HG03460 (cell line): ENCODE results near the gene ADAMTS4.
"Not testable (repeated sequence)": the region's sequence is repeated elsewhere in the genome, so short reads cannot be mapped to it uniquely, and the experiment has no call there.

Experiments used
- ATAC-seq: cut with Tn5 transposase; IDR thresholded peaks from one replicate; pipeline ENCODE4 v1.9.1; 2021; ENCODE audit not compliant: unreplicated experiment

Gene ADAMTS4, protein sequence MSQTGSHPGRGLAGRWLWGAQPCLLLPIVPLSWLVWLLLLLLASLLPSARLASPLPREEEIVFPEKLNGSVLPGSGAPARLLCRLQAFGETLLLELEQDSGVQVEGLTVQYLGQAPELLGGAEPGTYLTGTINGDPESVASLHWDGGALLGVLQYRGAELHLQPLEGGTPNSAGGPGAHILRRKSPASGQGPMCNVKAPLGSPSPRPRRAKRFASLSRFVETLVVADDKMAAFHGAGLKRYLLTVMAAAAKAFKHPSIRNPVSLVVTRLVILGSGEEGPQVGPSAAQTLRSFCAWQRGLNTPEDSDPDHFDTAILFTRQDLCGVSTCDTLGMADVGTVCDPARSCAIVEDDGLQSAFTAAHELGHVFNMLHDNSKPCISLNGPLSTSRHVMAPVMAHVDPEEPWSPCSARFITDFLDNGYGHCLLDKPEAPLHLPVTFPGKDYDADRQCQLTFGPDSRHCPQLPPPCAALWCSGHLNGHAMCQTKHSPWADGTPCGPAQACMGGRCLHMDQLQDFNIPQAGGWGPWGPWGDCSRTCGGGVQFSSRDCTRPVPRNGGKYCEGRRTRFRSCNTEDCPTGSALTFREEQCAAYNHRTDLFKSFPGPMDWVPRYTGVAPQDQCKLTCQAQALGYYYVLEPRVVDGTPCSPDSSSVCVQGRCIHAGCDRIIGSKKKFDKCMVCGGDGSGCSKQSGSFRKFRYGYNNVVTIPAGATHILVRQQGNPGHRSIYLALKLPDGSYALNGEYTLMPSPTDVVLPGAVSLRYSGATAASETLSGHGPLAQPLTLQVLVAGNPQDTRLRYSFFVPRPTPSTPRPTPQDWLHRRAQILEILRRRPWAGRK

DNA sequence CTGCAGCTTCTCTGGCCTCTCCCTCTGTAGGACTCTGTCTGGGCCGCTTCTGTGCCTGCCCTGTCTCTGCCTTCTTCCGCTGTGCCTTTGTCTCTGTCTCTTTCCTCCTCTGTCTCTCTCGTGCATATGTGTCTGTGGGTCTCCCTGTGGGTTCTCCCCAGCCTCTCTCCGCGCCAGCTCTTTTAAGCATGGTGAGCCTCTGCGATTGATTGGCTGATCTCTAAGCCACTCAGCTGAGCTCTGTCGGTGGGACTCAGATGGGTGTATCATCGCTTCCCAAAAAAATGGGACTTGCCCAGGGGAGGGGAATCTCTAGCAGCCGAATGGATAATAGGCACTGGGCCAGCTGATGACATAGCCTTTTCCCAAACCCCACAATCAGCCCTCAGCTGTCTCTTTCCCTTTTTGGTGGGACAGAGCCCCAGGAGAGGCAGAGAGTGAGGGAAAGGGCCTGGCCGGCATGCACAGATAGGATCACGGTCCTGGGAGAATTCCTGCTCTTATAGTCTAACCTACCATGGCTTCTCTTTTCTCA lies at the start of gene ADAMTS4:
Gene ADAMTS4 (minus strand): TSS at position 158 of the 535 bp plus-strand sequence. CDS start 427 bp downstream, outside the sequence.
- no peak for ATAC-seq

DNA sequence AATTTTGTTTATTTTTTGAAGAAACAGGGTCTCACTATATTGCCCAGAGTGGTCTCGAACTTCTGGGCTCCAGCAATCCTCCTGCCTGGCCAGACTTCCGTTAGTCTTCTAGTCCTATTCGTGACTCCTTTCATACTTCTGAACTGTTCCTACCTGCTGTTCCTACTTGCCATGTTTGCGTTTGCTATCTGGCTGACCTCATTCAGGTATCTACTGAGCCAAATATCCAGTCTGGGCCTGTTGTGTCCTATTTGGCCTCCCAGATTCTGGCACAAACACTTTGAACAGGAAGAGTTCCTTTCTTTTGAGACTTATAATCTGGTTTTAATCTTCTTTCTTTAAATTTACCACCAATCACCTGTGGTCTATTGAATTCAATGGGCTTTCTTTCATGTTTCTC lies 46.0 kb upstream of the ADAMTS4 start:
- no peak for ATAC-seq

DNA sequence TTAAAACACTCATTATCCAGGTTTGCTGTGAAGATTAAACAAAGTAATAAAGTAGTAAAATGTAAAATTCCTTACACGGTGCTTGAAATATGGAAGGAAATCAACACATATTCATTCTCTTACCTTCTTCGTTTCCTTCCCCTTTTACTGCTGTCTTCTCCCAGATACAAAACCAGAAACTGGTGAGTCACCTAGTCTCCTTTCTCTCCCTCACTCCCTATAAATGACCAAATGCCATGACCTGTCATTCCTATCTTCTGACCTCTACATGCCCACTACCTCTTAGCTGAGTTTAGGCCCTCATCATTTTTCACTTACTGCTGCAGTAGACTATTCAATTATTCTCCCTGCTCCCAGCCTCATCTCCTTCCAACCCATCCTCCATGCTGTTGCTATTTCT lies 43.5 kb upstream of the ADAMTS4 start:
- ATAC-seq = no peak

DNA sequence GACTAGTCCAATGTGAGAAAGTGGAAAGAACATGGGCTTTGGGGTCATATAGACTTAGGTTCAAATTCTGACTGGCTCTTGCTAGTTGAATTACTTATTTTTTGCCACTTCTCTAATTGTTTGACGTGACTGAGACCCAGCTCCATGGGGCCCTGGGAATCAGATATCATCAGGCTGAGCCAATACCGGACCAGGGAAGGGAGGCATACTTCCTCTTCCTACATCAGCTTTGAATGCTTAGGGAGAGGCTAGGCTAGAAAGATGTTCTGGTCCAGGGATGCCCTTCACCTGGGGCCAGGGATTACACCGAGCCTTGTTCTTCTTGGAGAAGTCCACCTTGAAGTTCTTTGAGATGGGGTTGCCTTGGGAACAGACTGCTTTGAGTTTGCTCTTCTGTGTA lies 42.8 kb upstream of the ADAMTS4 start:
- no peak for ATAC-seq

DNA sequence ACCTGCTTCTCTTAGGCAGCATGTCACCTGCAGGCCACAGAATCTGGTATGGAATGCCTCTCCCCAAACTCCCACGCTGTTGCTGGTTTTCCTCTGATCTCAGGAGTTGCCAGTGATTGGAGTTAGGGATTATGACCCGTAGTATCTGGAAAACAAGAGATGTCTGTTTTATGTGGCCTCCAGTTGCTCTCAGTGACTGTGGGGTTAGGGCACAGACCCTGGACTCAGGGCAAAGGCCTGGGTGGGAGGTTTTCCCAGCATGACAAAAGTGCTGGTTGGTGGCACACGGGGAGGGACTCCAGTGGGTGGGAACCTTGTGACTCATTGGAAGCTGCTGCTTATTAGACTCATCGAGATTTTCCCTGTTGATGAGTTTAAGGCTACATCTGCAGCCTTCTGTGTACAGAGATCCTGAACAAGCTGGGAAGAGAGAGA lies 39.2 kb upstream of the ADAMTS4 start, which contains the start of gene NR1I3:
Gene NR1I3 (minus strand): TSS at position 165 of the 435 bp plus-strand sequence. CDS start 1,638 bp downstream, outside the sequence.
- ATAC-seq = no peak

DNA sequence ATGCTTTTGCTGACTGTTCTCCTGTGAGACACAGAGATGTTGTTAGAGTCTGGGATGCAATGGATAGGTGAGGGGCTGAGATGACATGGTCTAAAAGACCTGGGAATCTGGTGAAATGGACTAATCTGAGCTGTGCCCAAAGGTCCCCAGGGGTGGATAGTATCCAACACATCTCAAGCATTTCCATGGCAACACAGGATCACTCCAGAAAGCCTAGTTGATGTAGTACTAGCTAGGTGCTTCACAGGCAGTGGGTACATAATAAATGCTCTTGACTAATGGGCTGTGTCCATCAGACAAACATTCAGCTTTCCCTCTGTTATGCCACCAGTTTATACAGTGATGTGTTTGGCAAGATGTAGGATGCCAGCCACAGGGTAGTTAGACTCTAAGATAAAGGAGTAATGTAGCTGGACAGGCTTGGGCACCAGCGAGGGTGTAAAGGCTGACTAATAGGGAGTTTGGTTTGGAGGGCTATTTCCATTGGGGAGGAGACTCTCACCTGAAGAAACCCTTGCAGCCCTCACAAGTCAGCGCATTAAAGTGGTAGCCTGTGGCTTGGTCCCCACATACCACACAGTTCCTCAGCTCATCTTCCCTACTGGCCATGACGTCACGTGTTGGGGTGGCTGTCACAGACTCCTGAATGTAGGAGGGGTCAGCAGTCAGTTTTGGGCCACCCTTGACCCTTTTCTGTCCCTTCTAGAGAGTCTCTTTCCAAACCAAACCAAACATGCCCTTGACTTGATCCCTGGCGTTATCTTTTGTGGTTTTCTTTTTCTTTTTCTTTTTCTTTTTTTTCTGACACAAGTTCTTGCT lies 37.3 kb upstream of the ADAMTS4 start:
- no peak for ATAC-seq

DNA sequence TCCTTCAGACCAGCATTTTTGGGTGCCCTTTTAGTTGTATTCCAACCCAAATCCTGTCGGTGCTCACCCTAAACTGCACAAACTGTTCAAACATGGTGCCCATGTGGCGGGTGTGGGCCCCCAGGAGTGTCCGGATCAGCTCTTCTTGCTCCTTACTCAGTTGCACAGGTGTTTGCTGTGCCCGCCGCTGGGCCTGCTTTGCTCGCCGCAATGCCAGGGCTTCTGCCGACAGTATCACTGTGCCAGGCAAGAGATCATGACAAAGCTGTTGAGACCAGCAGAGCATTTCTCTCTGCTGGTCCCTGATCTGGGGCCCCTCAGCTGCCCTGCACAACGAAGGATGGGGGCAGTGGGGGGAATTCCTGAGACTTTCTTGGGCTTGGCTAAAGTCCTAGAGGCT lies 34.2 kb upstream of the ADAMTS4 start:
- no peak for ATAC-seq

DNA sequence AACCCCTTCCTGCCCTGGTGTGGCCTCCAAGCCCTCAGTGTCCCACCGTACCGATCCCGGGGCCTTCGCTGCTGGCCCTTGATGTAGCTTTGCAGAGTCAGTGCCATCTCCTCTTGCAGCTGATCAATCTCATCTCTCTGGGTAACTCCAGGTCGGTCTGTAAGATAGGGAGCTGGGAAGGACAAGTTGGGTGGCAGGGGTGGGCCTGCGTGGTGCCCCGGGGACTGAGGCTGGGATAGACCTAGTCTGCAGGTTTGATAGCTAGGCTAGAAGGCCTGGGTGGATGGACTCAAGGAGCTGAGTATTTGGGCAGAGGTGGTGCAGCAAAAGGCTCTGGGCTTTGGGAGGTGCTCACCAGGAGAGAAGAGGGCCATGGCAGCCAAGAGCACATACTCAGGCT lies 31.9 kb upstream of the ADAMTS4 start:
- no peak for ATAC-seq

DNA sequence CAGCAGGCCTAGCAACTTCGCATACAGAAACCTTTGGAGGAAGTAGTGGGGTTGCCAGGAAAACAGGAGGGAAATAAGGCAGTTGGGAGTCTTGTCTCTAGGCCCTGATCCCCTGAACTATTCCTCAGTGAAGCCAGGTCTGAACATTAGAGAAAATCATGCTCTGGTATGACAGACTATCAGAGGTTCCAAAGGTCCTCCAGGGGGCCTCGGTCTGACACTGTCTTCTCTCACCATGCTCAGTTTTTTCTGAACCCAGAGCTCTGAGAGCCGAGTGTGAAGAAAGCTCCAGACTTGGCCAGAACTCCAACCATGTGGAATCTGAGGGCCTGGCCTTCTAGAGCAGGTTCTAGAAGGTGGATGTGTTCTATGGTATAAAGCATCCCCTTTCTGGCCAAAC lies 31.0 kb upstream of the ADAMTS4 start:
- ATAC-seq = no peak

DNA sequence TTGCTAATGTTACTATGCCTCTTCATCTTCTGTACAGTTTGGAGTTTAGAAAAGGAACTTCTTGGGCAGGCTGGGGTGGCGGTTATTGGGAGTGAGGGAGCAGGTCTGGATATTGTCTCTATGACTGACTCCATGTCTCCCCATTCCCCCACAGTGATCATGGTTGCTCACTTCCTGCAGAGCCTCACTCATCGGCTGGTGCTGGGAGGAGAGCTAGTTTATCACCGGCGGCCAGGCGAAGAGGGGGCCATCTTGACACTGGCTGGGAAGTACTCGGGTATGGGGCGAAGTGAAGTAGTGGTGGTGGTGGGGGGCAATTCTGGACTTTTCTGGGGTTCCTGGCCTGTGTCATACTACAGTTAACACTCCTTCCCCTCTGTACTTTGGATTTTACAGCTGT lies 29.2 kb upstream of the ADAMTS4 start:
- ATAC-seq = no peak

DNA sequence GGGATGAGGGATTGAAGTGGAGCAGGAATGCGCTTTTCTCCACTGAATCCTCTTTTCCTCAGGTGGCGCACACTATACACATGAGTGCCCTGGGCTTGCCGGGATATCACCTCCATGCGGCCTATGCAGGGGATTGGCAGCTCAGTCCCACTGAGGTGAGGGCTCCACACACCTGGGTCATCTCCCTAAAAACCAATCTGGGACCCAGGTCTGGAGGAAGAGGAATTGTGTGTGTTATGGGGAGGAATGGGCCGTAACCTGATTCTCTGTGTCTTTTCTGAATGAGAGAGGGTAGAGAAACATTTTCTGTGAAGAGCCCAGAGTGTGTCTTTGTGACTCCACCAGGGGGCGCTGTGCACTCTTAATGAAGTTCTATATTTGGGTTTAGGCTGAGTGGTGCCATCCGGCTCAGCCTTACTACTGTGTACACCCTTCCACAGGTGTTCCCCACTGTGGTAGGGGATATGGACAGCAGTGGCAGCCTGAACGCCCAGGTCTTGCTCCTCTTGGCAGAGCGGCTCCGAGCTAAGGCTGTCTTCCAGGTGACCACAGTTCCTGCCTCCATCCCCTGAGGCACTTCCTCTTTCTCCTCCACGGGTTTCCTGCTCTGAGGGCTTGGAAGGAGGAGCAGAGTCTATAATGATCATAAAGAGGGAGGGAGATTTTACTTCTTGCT lies 28.5 kb upstream of the ADAMTS4 start:
- ATAC-seq = peak; percentile 38

DNA sequence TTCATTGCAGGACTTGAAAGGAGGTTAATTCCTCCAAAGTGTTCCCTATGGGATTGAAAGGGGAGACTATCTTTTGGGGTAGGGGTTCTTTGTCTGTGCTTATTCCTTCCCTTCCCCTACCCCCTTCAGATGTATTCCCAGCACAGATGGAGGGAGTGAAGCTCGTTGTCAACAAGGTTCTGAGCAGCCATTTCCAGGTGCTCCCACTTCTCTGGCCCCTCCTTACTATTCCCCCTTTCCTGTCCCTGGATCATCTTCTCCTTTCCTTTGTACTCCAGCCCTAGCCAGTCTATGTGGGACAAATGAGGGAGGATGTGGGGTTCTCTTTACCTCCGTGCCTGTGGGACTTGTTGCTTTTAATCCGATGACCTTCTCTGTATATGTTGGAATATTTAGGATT lies 27.9 kb upstream of the ADAMTS4 start:
- ATAC-seq = no peak

DNA sequence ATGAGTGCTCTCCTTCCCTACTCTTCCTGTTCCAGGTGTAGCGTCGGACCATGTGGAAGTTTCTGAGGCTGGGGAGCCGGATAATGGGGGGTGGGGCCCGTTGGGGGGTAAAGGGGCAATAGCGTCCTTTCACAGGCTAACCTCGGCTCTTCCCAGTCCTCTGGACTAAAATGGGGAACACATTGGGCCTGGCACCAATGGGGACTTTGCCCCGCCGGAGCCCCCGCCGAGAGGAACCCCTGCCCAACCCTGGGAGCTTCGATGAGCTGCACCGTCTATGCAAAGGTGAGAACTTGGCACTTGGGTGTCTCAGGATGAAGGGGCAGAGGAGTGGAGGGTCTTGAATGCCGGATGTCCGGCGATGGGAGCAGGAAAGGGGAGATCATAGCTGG lies 27.5 kb upstream of the ADAMTS4 start:
- no peak for ATAC-seq

DNA sequence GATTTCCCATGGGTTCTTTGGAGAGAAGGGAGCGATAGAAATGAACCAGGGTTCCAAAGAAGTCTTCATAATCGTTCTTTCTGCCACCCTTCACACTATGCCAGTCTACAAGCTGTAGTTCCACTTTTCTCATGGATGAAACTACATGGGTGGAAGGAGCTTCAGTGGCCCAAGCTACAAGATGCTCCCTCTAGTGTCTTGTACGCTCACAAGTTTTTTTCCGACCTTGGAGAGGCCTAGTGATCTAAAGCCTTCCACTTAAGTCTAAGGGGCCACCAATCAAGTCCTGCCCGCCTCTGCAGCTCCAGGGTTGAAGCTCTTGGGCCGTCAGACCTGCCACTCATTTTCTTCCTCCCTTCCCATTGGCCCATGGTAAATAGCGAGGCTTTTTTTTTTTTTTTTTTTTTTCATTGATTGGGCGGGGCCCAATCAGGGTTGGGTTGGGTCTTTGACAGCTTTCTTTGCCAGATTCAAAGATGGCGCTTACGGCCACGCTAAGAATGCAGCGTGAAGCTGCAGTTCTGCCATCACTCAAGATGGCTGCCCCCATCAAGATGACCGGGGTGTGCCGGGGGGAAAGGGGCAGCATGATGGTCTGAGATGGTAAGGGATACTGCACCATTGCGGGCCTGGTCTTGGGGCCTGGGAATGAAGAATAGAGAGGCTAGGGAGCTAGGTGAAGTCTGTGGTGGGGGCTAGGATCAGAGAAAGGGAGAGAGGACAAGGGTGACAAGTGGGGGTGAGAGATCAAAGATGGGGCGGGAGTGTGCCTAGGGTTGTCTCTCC lies 26.9 kb upstream of the ADAMTS4 start, which contains the start of gene TOMM40L:
Gene TOMM40L (plus strand): TSS at position 527 of the 786 bp plus-strand sequence. CDS start 430 bp downstream, outside the sequence.
- ATAC-seq = peak; percentile 92

DNA sequence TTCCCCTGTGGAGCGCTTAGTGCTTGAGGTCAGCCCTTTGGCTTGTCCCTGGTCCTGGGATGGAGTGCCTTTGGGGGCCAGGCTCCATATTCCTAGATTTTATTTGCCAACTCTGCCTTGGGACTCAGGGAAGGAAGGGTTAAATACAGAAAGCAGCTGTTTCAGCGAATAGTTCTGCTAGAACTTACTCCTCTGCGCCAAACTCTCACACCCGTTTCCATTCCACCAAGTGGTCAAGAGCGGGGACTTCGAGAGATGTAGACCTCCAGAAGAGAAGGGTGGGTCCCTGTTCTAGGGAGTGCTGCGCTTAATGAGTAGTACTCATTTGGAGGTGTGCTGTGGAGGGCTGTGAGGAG lies 26.3 kb upstream of the ADAMTS4 start:
- ATAC-seq = no peak

DNA sequence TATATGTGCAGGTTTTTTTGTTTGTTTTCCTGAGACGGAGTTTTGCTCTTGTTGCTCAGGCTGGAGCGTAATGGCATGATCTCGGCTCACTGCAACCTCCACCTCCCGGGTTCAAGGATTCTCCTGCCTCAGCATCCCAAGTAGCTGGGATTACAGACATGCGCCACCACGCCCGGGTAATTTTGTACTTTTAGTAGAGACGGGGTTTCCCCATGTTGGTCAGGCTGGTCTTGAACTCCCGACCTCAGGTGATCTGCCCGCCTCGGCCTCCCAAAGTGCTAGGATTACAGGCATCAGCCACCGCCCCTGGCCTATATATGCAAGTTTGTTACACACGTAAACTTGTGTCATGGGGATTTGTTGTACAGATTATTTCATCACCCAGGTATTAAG lies 25.8 kb upstream of the ADAMTS4 start:
- ATAC-seq = not testable (repeated sequence)

DNA sequence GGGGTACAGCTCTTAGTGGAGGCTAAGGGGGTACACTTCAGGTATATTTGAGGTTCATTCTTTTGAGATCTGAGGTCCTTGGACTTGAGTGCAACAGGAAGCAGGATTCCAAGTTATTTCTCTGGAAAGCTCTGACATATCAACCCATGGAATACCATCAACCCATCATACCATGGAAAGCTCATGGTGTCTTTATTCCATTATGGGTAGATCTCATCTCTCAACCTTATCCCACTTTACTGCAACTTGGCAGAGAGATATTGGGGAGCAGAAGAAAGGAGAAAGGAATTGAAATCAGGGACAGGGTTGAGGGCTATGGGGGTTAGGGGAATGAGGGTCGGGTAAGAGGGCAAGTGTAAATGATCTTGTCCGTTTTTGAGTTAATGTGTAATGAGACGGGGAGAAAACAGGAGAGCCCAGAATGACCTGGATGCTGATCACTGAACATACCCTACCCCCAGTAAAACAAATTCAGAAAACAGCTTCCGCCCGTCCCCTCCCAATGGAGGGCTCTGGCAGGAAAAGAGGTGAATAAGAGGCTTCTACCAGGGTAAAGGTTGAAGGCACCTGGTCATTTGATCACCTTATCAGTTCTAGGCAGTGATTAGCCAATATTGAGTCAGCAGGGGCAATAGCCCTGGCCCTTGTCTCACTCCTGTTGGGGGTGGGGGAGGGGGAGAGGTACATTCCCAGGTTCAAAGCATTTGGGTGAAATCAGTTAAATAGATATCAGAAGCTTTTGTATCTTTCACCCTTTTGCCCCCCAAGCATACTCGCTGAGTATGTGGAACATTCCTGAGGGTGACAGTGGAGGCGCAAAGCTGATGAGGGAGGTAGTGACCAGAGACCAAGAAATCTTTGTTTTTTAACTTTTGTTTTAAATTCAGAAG lies 25.2 kb upstream of the ADAMTS4 start:
- no peak for ATAC-seq
